ENCODE measurements around the gene ARID4A. TPM values are rescaled to one million over a fixed set of nuclear protein-coding genes. Genes with fewer than 3 reads are reported as not detected.

The ARID4A gene
- total RNA-seq, 2 experiments from 2014 or later, result 20.3 to 25.3 TPM

- Mint-ChIP-seq H3K27ac (peak overlapping the region; percentile 93), H3K4me1 (peaks cover 57% of the 10 kb centered on the region), H3K27me3 (no peaks in the 10 kb centered on the region), H3K36me3 (ENCODE audit: low read depth) (peaks cover 60% of the 10 kb centered on the region), H3K4me3 (no peak overlapping the region), H3K9me3 (ENCODE audit: low read depth) (no peaks in the 10 kb centered on the region)
- DNase-seq, result no peak
- intact Hi-C loops (cut with DNase I, micrococcal nuclease), result no loop called here
- ChIA-PET CTCF (interaction anchor here (0.7 to 1.2 kb wide), 4 partner anchors 8 to 74 kb away, joined by 3 to 4 read pairs (median 3); no protein-coding TSS in a partner anchor), POLR2A (interaction anchor here (0.6 to 2.3 kb wide), 5 partner anchors 18 to 26 kb away, joined by 3 to 11 read pairs (median 5); partner anchors contain the start of gene ARID4A)
- ATAC-seq, result peak; percentile 63
Observed at GRCh38 chr14:58276208-58276607, 22.1 kb upstream of the ARID4A start.

GRCh38 chr14:58278177-58278576, 20.2 kb upstream of the ARID4A start:
- H3K27me3 Mint-ChIP-seq, result no peaks in the 10 kb centered on the region
- intact Hi-C loops (cut with DNase I, micrococcal nuclease), result no loop called here
- ChIA-PET POLR2A (interaction anchor here (0.6 to 2.3 kb wide), 2 partner anchors 14 to 20 kb away, joined by 3 to 11 read pairs; partner anchors contain the start of gene ARID4A), CTCF (no interaction called here)
- H3K4me1 Mint-ChIP-seq, result peaks cover 72% of the 10 kb centered on the region
- H3K36me3 Mint-ChIP-seq (ENCODE audit: low read depth), result peaks cover 62% of the 10 kb centered on the region
- H3K4me3 Mint-ChIP-seq, result no peak overlapping the region
- no peaks in the 10 kb centered on the region for H3K9me3 Mint-ChIP-seq (ENCODE audit: low read depth)
- ATAC-seq (no peak), DNase-seq (no peak)
- H3K27ac Mint-ChIP-seq, result peak overlapping the region; percentile 55

GRCh38 chr14:58280954-58281787, 17.2 kb upstream of the ARID4A start:
- peak overlapping the region; percentile 50 for H3K4me3 Mint-ChIP-seq
- CTCF ChIA-PET, result interaction anchor here (1.0 to 1.9 kb wide), 3 partner anchors 17 to 35 kb away, joined by 3 to 5 read pairs (median 3); no protein-coding TSS in a partner anchor
- H3K4me1 Mint-ChIP-seq, result peaks cover 75% of the 10 kb centered on the region
- H3K27me3 Mint-ChIP-seq, result no peaks in the 10 kb centered on the region
- peak overlapping the region; percentile 95 for H3K27ac Mint-ChIP-seq
- ATAC-seq (peak; percentile 87), DNase-seq (peak; percentile 56)
- no peaks in the 10 kb centered on the region for H3K9me3 Mint-ChIP-seq (ENCODE audit: low read depth)
- intact Hi-C loops (cut with DNase I, micrococcal nuclease), result loop anchor here (1.0 to 2.0 kb wide), 3 partner anchors 16 to 37 kb away; partner anchors contain the start of gene PSMA3 (in 2 of the 2)
- peaks cover 62% of the 10 kb centered on the region for H3K36me3 Mint-ChIP-seq (ENCODE audit: low read depth)
- POLR2A ChIA-PET, result interaction anchor here (0.6 kb wide), 1 partner anchor 12 kb away, joined by 8 read pairs; no protein-coding TSS in a partner anchor

DNA sequence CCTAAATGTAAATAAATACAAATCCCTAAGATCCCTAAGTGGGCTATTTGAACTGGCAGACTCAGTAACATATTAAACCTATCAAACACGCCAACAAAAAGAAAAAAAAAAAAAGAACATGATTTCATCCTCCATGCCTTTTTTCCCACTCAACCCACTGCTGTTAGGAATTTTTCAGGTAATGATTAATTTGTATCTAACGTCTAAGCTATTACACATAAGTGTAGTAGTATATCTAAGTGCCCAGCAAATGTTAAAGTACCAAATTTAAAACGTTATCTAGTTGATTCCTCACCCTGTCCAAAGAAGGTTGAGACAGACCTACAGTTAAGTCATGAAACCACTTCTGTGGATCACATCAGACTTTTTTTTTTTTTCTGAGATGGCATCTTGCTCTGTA, 16.4 kb upstream of the ARID4A start:
- H3K4me3 Mint-ChIP-seq, result peak overlapping the region; percentile 50
- CTCF ChIA-PET, result interaction anchor here (0.5 to 1.1 kb wide), 2 partner anchors 18 to 348 kb away, joined by 3 to 4 read pairs; no protein-coding TSS in a partner anchor

DNA sequence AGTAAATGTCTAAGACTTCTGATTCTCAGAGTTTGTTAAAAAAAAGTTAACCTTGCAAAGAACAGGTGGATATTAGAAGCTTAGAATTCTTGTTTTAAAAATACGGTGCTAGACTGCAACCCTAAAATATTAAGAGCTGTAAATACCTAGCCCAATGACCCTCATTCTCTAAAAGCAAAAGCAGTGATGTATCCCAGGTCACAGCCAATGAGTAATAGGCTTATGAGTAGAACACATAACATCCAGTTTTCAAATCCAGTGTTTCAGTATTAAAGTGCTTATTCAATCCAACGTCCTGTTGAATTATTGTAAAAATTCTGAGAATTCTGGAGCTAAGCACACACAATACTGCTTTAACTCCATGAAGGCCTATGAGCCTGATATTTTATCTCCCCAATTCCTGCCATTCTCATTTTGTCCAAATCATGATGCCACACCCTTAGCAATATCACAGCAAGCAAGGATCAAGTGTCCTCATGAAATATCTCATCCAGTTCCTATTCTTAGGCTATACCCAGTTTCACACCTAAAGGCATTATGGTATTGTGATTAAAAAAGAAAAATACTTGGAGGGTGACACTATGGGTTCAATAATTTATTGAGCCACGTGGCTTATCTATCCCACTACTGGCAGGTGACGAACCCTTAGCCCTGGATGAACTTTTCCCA, 15.3 kb upstream of the ARID4A start:
- ChIA-PET POLR2A (no interaction called here), CTCF (no interaction called here)
- Mint-ChIP-seq H3K4me3 (no peak overlapping the region), H3K9me3 (ENCODE audit: low read depth) (no peaks in the 10 kb centered on the region), H3K27ac (peak overlapping the region; percentile 95), H3K27me3 (no peaks in the 10 kb centered on the region), H3K4me1 (peaks cover 66% of the 10 kb centered on the region), H3K36me3 (ENCODE audit: low read depth) (peaks cover 68% of the 10 kb centered on the region)
- ATAC-seq, result no peak
- intact Hi-C loops (cut with DNase I, micrococcal nuclease), result loop anchor here in 1 of 2 experiments (1.0 kb wide), 1 partner anchor 10 kb away; no protein-coding TSS in a partner anchor
- no peak for DNase-seq

More for the DNA sequence above, 16.4 kb upstream of the ARID4A start:
- no peak for DNase-seq
- POLR2A ChIA-PET, result interaction anchor here (0.6 kb wide), 2 partner anchors 11 to 12 kb away, joined by 4 to 8 read pairs; no protein-coding TSS in a partner anchor
- Mint-ChIP-seq H3K27me3 (no peaks in the 10 kb centered on the region), H3K4me1 (peaks cover 68% of the 10 kb centered on the region), H3K27ac (peak overlapping the region; percentile 95), H3K9me3 (ENCODE audit: low read depth) (no peaks in the 10 kb centered on the region), H3K36me3 (ENCODE audit: low read depth) (peaks cover 66% of the 10 kb centered on the region)
- intact Hi-C loops (cut with DNase I, micrococcal nuclease), result loop anchor here (1.0 to 2.0 kb wide), 3 partner anchors 15 to 38 kb away; partner anchors contain the start of gene PSMA3 (in 2 of the 2)
- ATAC-seq, result no peak

- DNase-seq (no peak), ATAC-seq (no peak)
- Mint-ChIP-seq H3K27me3 (no peaks in the 10 kb centered on the region), H3K4me3 (no peak overlapping the region), H3K9me3 (ENCODE audit: low read depth) (no peaks in the 10 kb centered on the region), H3K36me3 (ENCODE audit: low read depth) (peaks cover 70% of the 10 kb centered on the region), H3K4me1 (peaks cover 71% of the 10 kb centered on the region), H3K27ac (peak overlapping the region; percentile 95)
- ChIA-PET POLR2A (no interaction called here), CTCF (no interaction called here)
- intact Hi-C loops (cut with DNase I, micrococcal nuclease), result loop anchor here in 1 of 2 experiments (1.0 kb wide), 1 partner anchor 10 kb away; no protein-coding TSS in a partner anchor
Observed at GRCh38 chr14:58283730-58284129, 14.6 kb upstream of the ARID4A start.

DNA sequence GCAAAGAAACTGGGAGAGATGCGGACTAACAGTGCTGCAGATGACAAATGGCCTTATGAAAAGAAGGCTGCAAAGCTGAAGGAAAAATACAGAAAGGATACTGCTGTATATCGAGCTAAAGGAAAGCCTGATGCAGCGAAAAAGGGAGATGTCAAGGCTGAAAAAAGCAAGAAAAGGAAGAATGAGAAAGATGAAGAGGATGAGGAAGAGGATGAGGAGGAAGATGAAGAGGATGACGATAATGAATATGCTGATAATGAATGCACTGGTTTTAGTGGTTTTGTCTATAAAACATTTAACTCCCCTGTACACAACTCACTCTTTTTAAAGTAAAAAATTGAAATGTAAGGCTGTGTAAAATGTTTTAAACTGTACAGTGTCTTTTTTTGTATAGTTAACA, 13.2 kb upstream of the ARID4A start:
- intact Hi-C loops (cut with DNase I, micrococcal nuclease), result loop anchor here in 1 of 2 experiments (1.0 kb wide), 1 partner anchor 11 kb away; no protein-coding TSS in a partner anchor
- Mint-ChIP-seq H3K4me1 (peaks cover 78% of the 10 kb centered on the region), H3K27me3 (no peaks in the 10 kb centered on the region), H3K4me3 (no peak overlapping the region), H3K9me3 (ENCODE audit: low read depth) (no peaks in the 10 kb centered on the region), H3K36me3 (ENCODE audit: low read depth) (peaks cover 76% of the 10 kb centered on the region), H3K27ac (peak overlapping the region; percentile 64)
- CTCF ChIA-PET, result interaction anchor here (0.9 to 2.0 kb wide), 2 partner anchors 10 to 13 kb away, joined by 3 to 6 read pairs; partner anchors contain the start of gene ARID4A
- DNase-seq, result no peak
- POLR2A ChIA-PET, result no interaction called here
- ATAC-seq, result no peak

DNA sequence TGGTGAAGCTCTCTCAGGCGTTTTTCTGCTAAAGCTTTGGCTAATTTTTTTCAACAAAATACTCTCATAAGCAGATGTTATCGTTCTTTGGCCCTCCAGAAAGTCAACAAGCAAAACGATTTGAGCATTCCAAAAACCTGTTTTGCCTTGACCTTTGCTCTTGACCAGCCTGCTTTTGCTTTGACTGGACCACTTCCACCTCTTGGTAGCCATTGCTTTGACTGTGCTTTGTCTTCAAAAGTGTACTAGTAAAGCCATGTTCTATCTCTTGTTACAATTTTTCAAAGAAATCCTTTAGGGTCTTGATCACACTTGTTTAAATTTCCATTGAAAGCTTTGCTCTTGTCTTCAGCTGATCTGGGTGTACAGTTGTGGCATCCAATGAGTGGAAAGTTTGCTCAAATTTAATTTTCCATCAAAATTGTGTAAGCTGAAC, 10.7 kb upstream of the ARID4A start:
- H3K9me3 Mint-ChIP-seq (ENCODE audit: low read depth), result no peaks in the 10 kb centered on the region
- H3K4me1 Mint-ChIP-seq, result peaks cover 67% of the 10 kb centered on the region
- CTCF ChIA-PET, result interaction anchor here (1.0 kb wide), 1 partner anchor 19 kb away, joined by 3 read pairs; no protein-coding TSS in a partner anchor
- DNase-seq (no peak), ATAC-seq (no peak)
- H3K27ac Mint-ChIP-seq, result peak overlapping the region; percentile 53
- intact Hi-C loops (cut with DNase I, micrococcal nuclease), result no loop called here
- POLR2A ChIA-PET, result no interaction called here
- no peaks in the 10 kb centered on the region for H3K27me3 Mint-ChIP-seq
- no peak overlapping the region for H3K4me3 Mint-ChIP-seq
- peaks cover 71% of the 10 kb centered on the region for H3K36me3 Mint-ChIP-seq (ENCODE audit: low read depth)

- Mint-ChIP-seq H3K9me3 (ENCODE audit: low read depth) (no peaks in the 10 kb centered on the region), H3K27ac (peak overlapping the region; percentile 79), H3K4me1 (peaks cover 68% of the 10 kb centered on the region), H3K4me3 (peak overlapping the region; percentile 4), H3K27me3 (no peaks in the 10 kb centered on the region), H3K36me3 (ENCODE audit: low read depth) (peaks cover 70% of the 10 kb centered on the region)
- ATAC-seq (no peak), DNase-seq (no peak)
- CTCF ChIA-PET, result no interaction called here
- intact Hi-C loops (cut with DNase I, micrococcal nuclease), result no loop called here
- POLR2A ChIA-PET, result interaction anchor here (1.6 kb wide), 1 partner anchor 10 kb away, joined by 4 read pairs; the partner anchor contains the start of gene ARID4A
Observed at GRCh38 chr14:58288106-58288792, 10.1 kb upstream of the ARID4A start.

DNA sequence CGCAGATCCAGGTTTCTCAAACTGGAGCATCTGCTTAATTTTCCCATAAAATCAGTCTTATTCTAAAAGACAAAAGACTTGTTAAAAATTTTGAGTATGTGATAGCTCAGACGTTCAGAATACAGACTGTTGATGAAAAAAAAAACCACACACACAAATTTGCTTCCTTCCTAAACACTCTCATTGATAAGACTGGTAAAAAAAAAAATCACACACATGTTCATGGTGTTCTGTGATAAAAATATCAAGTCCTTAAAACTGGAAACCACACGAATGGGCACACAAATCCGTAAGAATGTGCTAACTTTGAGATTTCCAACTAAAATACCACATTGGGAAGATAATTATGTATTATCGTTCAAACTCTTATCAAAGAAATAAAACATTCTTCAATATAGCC, 6.7 kb upstream of the ARID4A start:
- Mint-ChIP-seq H3K27me3 (no peaks in the 10 kb centered on the region), H3K9me3 (ENCODE audit: low read depth) (no peaks in the 10 kb centered on the region), H3K4me3 (no peak overlapping the region), H3K36me3 (ENCODE audit: low read depth) (peaks cover 72% of the 10 kb centered on the region), H3K27ac (no peak overlapping the region), H3K4me1 (peaks cover 72% of the 10 kb centered on the region)
- no peak for ATAC-seq
- CTCF ChIA-PET, result interaction anchor here (0.7 kb wide), 1 partner anchor 28 kb away, joined by 3 read pairs; no protein-coding TSS in a partner anchor
- intact Hi-C loops (cut with DNase I, micrococcal nuclease), result no loop called here
- POLR2A ChIA-PET, result no interaction called here
- DNase-seq, result no peak

Data from activated CD4-positive, alpha-beta T cell treated with anti-CD3 and anti-CD28 coated beads for 36 hours (primary cell).